ENCODE results near the gene AMOTL2.

Gene AMOTL2

DNA sequence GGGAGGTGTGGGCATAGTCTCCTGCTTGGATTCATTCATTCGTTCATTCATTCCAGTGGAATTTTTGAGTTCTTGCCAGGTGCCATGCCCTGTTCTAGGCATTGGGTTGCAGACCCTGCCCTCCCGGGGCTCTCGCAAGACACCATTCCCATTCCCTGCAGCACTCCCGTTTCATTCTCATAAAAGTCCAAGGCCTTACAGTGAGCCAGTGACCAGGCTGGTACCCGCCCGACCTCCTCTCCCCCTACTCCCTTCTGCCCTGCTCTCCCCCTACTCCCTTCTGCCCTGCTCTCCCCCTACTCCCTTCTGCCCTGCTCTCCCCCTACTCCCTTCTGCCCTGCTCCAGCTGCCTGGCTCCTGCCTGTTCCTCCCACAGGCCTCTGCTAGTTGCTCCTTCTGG is 41.9 kb downstream of the AMOTL2 start:
- no peaks in the 10 kb centered on the region for H3K27me3 ChIP-seq (ENCODE audit: control insufficient read depth, low read length)
- no peak for TF ChIP-seq EZH2phosphoT487 (IDR thresholded peaks at IDR 0.05; ENCODE audit: borderline replicate concordance, low read length)
- TF ChIP-seq, protein P1, sequence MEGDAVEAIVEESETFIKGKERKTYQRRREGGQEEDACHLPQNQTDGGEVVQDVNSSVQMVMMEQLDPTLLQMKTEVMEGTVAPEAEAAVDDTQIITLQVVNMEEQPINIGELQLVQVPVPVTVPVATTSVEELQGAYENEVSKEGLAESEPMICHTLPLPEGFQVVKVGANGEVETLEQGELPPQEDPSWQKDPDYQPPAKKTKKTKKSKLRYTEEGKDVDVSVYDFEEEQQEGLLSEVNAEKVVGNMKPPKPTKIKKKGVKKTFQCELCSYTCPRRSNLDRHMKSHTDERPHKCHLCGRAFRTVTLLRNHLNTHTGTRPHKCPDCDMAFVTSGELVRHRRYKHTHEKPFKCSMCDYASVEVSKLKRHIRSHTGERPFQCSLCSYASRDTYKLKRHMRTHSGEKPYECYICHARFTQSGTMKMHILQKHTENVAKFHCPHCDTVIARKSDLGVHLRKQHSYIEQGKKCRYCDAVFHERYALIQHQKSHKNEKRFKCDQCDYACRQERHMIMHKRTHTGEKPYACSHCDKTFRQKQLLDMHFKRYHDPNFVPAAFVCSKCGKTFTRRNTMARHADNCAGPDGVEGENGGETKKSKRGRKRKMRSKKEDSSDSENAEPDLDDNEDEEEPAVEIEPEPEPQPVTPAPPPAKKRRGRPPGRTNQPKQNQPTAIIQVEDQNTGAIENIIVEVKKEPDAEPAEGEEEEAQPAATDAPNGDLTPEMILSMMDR (IDR thresholded peaks at IDR 0.05; ENCODE audit: low read depth, low read length, poor library complexity, severe bottlenecking), result no peak
- no peaks in the 10 kb centered on the region for H3F3A ChIP-seq (ENCODE audit: control insufficient read depth, insufficient read depth)
- no peaks in the 10 kb centered on the region for H3K79me2 ChIP-seq (ENCODE audit: control insufficient read depth, low read length)
- H3K27ac ChIP-seq (ENCODE audit: low read depth, low read length), result no peak overlapping the region
- no peak overlapping the region for H3K4me2 ChIP-seq (ENCODE audit: low read length)
- no peaks in the 10 kb centered on the region for H4K20me1 ChIP-seq (ENCODE audit: control insufficient read depth, insufficient read depth, low read depth, low read length)
- H3K9me2 ChIP-seq (replicated peaks; ENCODE audit: control insufficient read depth, low read length), result no peaks in the 10 kb centered on the region
- no peaks in the 10 kb centered on the region for H3K9me3 ChIP-seq (ENCODE audit: control insufficient read depth, insufficient read depth, low read length)
- H3K4me3 ChIP-seq (ENCODE audit: low read length), result no peak overlapping the region
- H3K36me3 ChIP-seq (ENCODE audit: control insufficient read depth, low read length), result no peaks in the 10 kb centered on the region
- no peaks in the 10 kb centered on the region for H3K4me1 ChIP-seq (ENCODE audit: control insufficient read depth, low read length)

DNA sequence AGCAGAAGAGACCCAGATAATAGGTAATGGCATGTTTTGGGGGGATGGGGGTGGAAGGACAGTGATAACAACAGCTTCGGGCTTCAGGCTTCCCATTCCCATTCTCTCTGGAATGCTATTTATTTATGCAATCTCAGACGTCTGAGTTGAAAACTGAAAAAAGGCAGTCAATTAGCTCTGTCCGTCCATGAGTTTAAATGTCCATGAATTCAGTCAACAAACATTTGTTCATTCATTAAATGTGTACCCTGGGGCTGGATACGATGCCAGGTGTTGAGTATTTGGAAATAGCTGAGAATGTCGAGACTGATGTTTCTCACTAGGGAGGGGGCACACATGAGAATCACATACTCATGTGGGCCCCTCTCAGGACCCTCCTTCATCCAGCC is 42.4 kb downstream of the AMOTL2 start:
- TF ChIP-seq, protein P1 (IDR thresholded peaks at IDR 0.05; ENCODE audit: low read depth, low read length, poor library complexity, severe bottlenecking), result no peak
- TF ChIP-seq EZH2phosphoT487 (IDR thresholded peaks at IDR 0.05; ENCODE audit: borderline replicate concordance, low read length), result no peak
- no peaks in the 10 kb centered on the region for H3F3A ChIP-seq (ENCODE audit: control insufficient read depth, insufficient read depth)
- no peaks in the 10 kb centered on the region for H3K36me3 ChIP-seq (ENCODE audit: control insufficient read depth, low read length)
- H3K4me2 ChIP-seq (ENCODE audit: low read length), result no peak overlapping the region
- H3K27ac ChIP-seq (ENCODE audit: low read depth, low read length), result no peak overlapping the region
- no peaks in the 10 kb centered on the region for H3K27me3 ChIP-seq (ENCODE audit: control insufficient read depth, low read length)
- H4K20me1 ChIP-seq (ENCODE audit: control insufficient read depth, insufficient read depth, low read depth, low read length), result no peaks in the 10 kb centered on the region
- H3K4me3 ChIP-seq (ENCODE audit: low read length), result no peak overlapping the region
- no peaks in the 10 kb centered on the region for H3K9me2 ChIP-seq (replicated peaks; ENCODE audit: control insufficient read depth, low read length)
- no peaks in the 10 kb centered on the region for H3K4me1 ChIP-seq (ENCODE audit: control insufficient read depth, low read length)
- no peaks in the 10 kb centered on the region for H3K9me3 ChIP-seq (ENCODE audit: control insufficient read depth, insufficient read depth, low read length)
- H3K79me2 ChIP-seq (ENCODE audit: control insufficient read depth, low read length), result no peaks in the 10 kb centered on the region

DNA sequence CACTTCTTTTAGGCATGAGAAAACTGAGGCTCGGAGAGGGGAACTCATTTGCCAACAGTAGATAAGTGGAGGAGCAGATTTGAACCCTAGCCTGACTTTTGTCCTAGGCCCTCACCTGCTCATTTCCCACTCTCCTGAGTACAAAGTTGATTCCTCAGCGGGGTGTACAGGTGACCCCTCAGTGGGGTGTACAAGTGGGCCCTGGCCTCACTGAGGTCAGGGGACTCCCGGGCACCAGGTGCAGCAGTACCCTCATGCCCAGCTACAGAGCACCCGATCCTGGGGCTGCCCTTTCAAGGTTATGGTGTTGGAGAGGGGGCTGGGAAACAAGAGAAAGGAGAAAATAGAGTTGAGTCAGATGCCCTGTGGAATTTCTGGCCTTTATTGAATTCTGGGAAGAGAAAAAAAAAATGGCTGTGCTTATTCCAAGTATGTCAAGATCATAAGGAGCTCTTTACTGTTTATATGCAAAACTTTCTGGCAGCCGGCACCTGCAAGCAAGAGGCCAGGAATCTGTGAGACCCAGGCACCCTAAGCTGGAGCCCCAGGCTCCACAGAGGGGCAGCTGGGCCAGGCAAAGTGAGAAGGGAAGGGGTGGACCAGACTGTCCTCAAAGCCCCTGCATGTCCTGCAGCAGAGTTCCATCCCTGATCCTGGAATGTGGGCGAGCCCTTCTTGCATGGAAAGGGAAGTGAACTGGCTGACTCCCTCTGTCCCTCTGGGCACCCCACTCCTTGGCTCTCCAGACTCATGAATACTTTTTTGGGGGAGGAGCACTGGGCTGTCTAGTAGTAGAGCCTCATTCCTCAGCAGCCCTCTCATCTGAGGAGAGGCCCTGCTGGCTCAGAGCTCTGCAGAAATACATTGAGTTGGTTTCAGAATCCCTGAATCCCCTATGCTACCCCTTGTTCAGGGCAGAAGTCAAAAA is 43.1 kb downstream of the AMOTL2 start:
- Histone ChIP-seq H3K36me3 (ENCODE audit: control insufficient read depth, low read length) (no peaks in the 10 kb centered on the region), H3K27ac (ENCODE audit: low read depth, low read length) (no peak overlapping the region), H4K20me1 (ENCODE audit: control insufficient read depth, insufficient read depth, low read depth, low read length) (no peaks in the 10 kb centered on the region), H3K4me2 (ENCODE audit: low read length) (no peak overlapping the region), H3K27me3 (ENCODE audit: control insufficient read depth, low read length) (no peaks in the 10 kb centered on the region), H3K4me1 (ENCODE audit: control insufficient read depth, low read length) (no peaks in the 10 kb centered on the region), H3K79me2 (ENCODE audit: control insufficient read depth, low read length) (no peaks in the 10 kb centered on the region), H3K4me3 (ENCODE audit: low read length) (no peak overlapping the region), H3K9me3 (ENCODE audit: control insufficient read depth, insufficient read depth, low read length) (no peaks in the 10 kb centered on the region), H3K9me2 (replicated peaks; ENCODE audit: control insufficient read depth, low read length) (no peaks in the 10 kb centered on the region), H3F3A (ENCODE audit: control insufficient read depth, insufficient read depth) (no peaks in the 10 kb centered on the region)
- TF ChIP-seq EZH2phosphoT487 (IDR thresholded peaks at IDR 0.05; ENCODE audit: borderline replicate concordance, low read length), result no peak
- TF ChIP-seq, protein P1 (IDR thresholded peaks at IDR 0.05; ENCODE audit: low read depth, low read length, poor library complexity, severe bottlenecking), result no peak

Data from DOHH2 (cell line).